ENCODE measurements around the gene IMMT.

GRCh38 chr2:86243950-86244733 is 48.9 kb upstream of the IMMT start:
- no peak for TF ChIP-seq CTCF (IDR thresholded peaks at IDR 0.05)
- no peak for TF ChIP-seq POLR2A (IDR thresholded peaks at IDR 0.05)

Measured in upper lobe of left lung (tissue), 4 donors.